ENCODE data around the gene MYT1. TPM values are rescaled to one million over a fixed set of nuclear protein-coding genes. Genes with fewer than 3 reads are reported as not detected.

The MYT1 gene
- total RNA-seq, 1 experiment from 2014 or later = 7.1 TPM

DNA sequence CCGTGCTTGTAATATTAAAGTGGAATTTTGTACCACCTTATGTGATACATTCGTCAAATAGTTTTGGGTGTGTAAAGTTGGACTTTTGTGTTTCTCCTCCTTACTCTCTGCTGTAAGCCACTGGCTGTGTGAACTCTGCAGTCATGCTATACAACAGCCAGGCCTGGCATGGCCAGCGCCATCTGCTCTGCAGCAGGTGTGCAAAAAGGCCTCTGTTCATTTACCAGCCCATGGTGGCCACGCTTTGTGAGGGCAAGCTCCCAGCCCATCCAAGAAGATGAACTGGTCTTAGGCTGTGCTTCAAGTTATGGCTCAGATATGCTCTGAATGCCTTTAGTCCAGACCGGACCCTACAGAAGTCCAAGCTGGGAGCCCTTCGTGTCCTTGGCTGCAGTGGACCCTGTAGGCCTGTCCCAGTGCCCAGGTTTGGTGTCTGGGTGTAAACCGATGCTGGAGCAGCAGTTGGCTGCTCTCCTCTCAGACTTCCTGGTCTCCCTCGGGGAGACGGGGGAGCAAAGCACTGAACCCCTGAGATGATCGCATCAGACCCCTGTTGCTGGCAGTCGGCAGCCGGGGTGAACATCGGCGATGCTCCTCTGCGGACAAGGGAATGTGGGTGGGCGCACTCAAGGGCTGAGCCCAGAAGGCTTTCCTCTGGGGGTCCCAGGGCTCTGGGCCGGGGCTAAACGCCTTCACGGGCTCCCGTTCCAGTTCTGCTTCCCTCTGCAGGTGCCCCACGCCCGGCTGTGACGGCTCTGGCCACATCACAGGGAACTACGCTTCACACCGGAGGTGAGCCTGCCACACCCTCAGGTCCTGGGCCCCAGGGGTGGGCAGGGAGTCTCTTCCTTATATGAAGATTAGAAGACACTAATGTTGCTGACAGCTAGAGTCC is 62.7 kb downstream of the MYT1 start:
- Histone ChIP-seq H3K27ac (ENCODE audit: low read depth, low read length) (no peak overlapping the region), H2AFZ (ENCODE audit: low read depth, low read length, poor library complexity, severe bottlenecking) (no peak overlapping the region), H3K4me2 (ENCODE audit: low read length) (no peak overlapping the region), H4K20me1 (ENCODE audit: insufficient read depth) (no peaks in the 10 kb centered on the region), H3K9ac (ENCODE audit: low read length) (no peak overlapping the region), H3K4me1 (ENCODE audit: control insufficient read depth in 1 of 2, insufficient read depth in 2 of 2, low read length in 2 of 2) (no peaks in the 10 kb centered on the region), H3K36me3 (ENCODE audit: control insufficient read depth in 1 of 2, insufficient read depth in 2 of 2, low read length in 2 of 2) (no peaks in the 10 kb centered on the region), H3K9me3 (ENCODE audit: control insufficient read depth in 1 of 2, insufficient read depth in 1 of 2, low read depth in 1 of 2, low read length in 2 of 2) (no peaks in the 10 kb centered on the region), H3K4me3 (replicated peaks in 1 of 2; ENCODE audit: low read depth in 1 of 2, low read length in 2 of 2) (no peak overlapping the region), H3K9me2 (ENCODE audit: insufficient read depth) (no peaks in the 10 kb centered on the region), H3K27me3 (ENCODE audit: insufficient read depth, low read length) (no peaks in the 10 kb centered on the region), H3K79me2 (ENCODE audit: insufficient read depth, low read length) (no peaks in the 10 kb centered on the region)
- BruUV-seq (replicated peaks) = no TSS peak
- DNase-seq (ENCODE audit: low read depth, low spot score) (no peak), ATAC-seq (no peak; the same call in 1 of the 2 replicates)
- RAD21 ChIA-PET (ENCODE audit: low non-redundant PET in 1 of 2, low total read pairs in 2 of 2, uncharacterized antibody in 2 of 2, unreplicated experiment in 2 of 2) = no interaction called here
- POLR2A ChIA-PET = no interaction called here
- intact Hi-C loops (cut with micrococcal nuclease) = no loop called here
- no peak for TF ChIP-seq CEBPB (IDR thresholded peaks at IDR 0.05; ENCODE audit: low read depth)
- no peak for TF ChIP-seq TCF7L2 (IDR thresholded peaks at IDR 0.05; ENCODE audit: borderline replicate concordance, extremely low read depth, insufficient read depth, insufficient read length)
- CTCF ChIA-PET = no interaction called here

DNA sequence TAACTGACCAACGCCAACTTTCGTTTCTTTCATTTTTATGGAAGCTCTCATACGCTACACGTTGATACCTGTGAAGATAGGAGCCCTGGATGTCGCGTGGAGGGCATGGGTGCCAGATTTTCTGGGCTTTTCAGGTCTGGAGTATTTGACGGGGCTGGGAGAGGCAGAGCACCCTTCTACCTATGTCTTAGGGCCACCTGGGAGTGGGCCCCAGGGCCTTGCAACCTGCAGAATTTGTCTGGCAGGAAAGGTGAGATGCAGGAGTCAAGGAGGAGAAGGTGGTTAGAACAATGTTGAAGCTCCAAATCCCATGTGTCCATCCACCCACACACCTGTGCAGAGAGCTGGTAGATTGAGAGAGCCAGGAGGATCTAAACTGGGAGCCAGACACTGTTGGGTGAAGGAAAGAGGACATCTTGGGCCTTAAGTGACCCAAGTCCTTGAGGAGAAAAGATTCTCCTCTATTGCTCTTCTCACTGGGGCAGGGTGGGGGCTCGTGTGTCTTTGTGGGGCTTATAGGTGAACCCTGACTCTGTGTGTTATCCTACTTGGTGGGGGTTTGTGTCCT is 63.9 kb downstream of the MYT1 start:
- DNase-seq (ENCODE audit: low read depth, low spot score) (no peak), ATAC-seq (no peak)
- ChIA-PET CTCF (no interaction called here), RAD21 (ENCODE audit: low non-redundant PET in 1 of 2, low total read pairs in 2 of 2, uncharacterized antibody in 2 of 2, unreplicated experiment in 2 of 2) (no interaction called here), POLR2A (no interaction called here)
- Histone ChIP-seq H3K27me3 (ENCODE audit: insufficient read depth, low read length) (no peaks in the 10 kb centered on the region), H4K20me1 (ENCODE audit: insufficient read depth) (no peaks in the 10 kb centered on the region), H3K4me2 (ENCODE audit: low read length) (no peak overlapping the region), H3K4me1 (ENCODE audit: control insufficient read depth in 1 of 2, insufficient read depth in 2 of 2, low read length in 2 of 2) (peaks cover 0 to 4% of the 10 kb centered on the region in 2 experiments; a peak in 1 of 4 replicates), H3K79me2 (ENCODE audit: insufficient read depth, low read length) (no peaks in the 10 kb centered on the region), H3K27ac (ENCODE audit: low read depth, low read length) (no peak overlapping the region), H3K36me3 (ENCODE audit: control insufficient read depth in 1 of 2, insufficient read depth in 2 of 2, low read length in 2 of 2) (no peaks in the 10 kb centered on the region), H2AFZ (ENCODE audit: low read depth, low read length, poor library complexity, severe bottlenecking) (no peak overlapping the region), H3K4me3 (replicated peaks in 1 of 2; ENCODE audit: low read depth in 1 of 2, low read length in 2 of 2) (no peak overlapping the region), H3K9ac (ENCODE audit: low read length) (no peak overlapping the region), H3K9me2 (ENCODE audit: insufficient read depth) (no peaks in the 10 kb centered on the region), H3K9me3 (ENCODE audit: control insufficient read depth in 1 of 2, insufficient read depth in 1 of 2, low read depth in 1 of 2, low read length in 2 of 2) (no peaks in the 10 kb centered on the region)
- intact Hi-C loops (cut with micrococcal nuclease) = no loop called here
- no TSS peak for BruUV-seq (replicated peaks)
- TF ChIP-seq ZFX (IDR thresholded peaks at IDR 0.05) (no peak), EZH2 (IDR thresholded peaks at IDR 0.05) (no peak), CBX3 (IDR thresholded peaks at IDR 0.05; ENCODE audit: low read depth) (no peak), SIN3A (IDR thresholded peaks at IDR 0.05; ENCODE audit: low read depth) (no peak)

Measured in HCT116 (cell line).